A673 (cell line): Measurements from ENCODE around the gene BEAN1.

Experiments
- EZH2 ChIP-seq: fragments of 200-600 bp; sonication (generic); IDR thresholded peaks from 2 replicates; pipeline ENCODE4 v1.6.1; 2017; ENCODE audit warnings: borderline replicate concordance, low read depth, mild to moderate bottlenecking, mixed read lengths, antibody characterized with exemption, low read length; ENCODE audit not compliant: poor library complexity, severe bottlenecking
- TF ChIP-seq, protein P1 (sequence below): fragments of 300-800, 200-600 bp; sonication (generic); conservative IDR thresholded peaks from 2 replicates; pipeline ENCODE4 v1.5.1; 2017; ENCODE audit warnings: low read depth, mild to moderate bottlenecking, antibody characterized with exemption, low read length, moderate library complexity, mixed read lengths

DNA sequence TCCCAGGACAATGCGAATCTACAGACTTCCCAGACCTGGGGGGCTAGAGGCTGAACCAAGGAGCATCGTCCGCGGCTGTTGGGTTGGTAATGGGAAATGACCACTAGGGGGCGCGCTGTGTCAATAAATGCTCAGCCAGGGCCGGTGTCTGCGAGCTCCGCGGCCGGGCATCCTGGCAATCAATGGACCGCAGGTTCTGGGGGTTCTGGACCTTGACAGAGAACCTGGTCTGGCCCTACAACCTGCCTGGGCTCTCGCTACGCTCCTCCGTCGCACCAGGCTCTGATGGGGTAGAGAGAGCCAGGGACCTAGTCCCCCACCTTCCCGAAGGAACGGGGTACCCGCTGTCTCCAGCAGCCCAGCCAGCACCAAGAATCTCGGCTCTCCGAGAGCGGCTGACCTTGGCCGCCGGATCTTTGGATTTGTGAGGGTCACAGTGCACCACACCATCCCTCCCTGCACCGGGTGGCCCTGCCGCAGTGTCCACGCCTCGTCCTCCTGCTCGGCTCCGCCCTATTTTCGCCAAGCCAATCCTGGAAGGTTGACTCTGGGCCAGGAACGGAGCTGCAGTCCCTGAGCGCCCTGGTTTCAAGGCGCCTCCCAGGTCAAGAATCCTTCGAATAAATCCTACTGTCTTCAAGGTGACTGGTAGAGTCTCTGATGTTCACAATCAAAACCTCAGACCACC is 20.4 kb upstream of the BEAN1 start:
- TF ChIP-seq, protein P1, sequence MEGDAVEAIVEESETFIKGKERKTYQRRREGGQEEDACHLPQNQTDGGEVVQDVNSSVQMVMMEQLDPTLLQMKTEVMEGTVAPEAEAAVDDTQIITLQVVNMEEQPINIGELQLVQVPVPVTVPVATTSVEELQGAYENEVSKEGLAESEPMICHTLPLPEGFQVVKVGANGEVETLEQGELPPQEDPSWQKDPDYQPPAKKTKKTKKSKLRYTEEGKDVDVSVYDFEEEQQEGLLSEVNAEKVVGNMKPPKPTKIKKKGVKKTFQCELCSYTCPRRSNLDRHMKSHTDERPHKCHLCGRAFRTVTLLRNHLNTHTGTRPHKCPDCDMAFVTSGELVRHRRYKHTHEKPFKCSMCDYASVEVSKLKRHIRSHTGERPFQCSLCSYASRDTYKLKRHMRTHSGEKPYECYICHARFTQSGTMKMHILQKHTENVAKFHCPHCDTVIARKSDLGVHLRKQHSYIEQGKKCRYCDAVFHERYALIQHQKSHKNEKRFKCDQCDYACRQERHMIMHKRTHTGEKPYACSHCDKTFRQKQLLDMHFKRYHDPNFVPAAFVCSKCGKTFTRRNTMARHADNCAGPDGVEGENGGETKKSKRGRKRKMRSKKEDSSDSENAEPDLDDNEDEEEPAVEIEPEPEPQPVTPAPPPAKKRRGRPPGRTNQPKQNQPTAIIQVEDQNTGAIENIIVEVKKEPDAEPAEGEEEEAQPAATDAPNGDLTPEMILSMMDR = peak; percentile 90
- TF ChIP-seq EZH2 = no peak
